ENCODE measurements around the gene DPP9.

The DPP9 gene

DNA sequence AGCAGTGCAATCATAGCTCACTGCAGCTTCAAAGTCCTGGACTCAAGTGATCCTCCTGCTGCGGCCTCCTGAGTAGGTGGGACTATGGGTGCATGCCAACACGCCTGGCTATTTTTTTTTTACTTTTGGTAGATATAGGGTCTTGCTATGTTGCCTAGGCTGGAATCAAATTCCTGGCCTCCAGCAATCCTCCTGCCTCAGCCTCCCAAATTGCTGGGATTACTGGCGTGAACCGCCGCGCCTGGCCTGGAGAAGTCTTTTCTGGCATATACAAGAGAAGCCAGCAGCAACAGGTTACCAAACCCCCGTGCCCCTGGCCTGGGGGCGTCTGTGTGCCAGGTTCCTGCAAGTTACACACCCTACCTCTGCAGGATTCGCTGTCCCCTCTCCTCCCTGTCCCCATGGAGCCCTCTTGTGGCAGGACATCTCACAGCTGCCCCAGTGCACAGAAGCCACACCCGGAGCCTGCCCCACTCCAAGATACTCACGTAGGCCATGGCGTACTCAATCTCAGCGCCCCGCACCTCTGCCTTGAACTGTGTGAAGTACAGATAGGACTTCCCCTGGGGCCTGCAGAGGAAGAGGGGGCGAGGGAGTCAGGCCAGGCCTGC lies 63.4 kb downstream of the DPP9 start:
- no peak for DNase-seq (ENCODE audit: low read depth in 2 of 3, low spot score in 1 of 3)

DNA sequence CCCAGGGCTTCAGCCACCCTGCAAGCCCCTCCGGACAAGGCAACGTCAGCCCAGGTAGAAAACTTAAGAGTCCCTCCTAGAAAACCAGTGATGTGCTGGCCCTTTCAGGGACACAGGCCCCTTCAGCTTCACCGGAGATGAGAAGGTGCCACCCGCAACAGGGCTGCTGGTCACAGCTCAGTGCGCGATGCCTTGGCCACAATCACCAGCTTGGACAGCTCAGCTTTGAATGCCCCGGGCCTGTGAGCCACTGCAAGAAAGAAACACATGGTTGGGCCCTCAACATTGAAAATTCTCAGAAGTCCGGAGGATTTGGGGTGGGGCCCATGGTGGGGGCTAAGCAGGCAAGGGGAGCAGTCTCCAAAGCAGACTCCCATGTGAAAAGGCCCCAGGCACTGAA lies 65.8 kb downstream of the DPP9 start:
- no peak for DNase-seq (ENCODE audit: low read depth in 2 of 3, low spot score in 1 of 3)

DNA sequence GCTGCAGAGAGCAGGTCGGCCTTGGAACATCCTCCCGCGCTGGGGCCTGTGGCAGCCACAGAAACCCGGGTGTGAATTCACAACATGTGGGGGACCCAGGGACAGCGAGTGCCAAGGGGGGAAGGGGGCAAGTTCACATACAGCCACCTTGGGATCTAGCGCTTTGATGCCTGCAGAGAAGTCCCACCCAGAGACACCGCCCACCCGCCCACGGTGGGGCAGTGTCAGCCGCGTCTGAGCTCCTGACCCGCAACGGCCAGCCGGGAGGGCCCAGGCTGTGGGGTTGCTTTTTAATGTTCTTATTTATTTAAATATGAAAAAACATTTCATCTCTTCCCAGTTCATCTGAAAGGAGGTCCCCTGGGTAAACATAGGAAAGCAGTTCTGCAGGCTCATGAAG lies 66.4 kb downstream of the DPP9 start:
- no peak for DNase-seq (ENCODE audit: low read depth in 2 of 3, low spot score in 1 of 3)

DNA sequence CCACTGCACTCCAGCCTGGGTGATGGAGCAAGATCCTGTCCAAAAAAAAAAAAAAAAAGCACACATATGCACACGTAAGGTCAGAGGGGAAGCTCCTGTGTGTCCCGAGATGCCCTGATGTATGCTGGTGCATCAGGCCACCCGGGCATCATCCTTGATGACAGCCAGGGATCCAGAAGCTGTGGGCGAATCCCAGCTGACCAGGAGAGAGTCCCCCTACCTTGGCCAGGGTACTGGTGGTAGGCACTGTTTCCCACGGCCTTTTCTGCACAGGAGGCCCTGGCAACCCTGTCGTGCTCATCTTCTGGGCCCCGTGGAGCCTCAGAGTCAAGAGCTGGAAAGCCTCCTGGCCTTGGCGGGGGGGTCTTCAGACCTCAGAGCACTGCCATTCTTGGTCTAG lies 67.5 kb downstream of the DPP9 start:
- no peak for DNase-seq (ENCODE audit: low read depth in 2 of 3, low spot score in 1 of 3)

- no peak for DNase-seq (ENCODE audit: low read depth in 2 of 3, low spot score in 1 of 3)
These were observed 68.9 kb downstream of the DPP9 start for GRCh38 chr19:4654437-4655361.

- DNase-seq (ENCODE audit: low read depth in 2 of 3, low spot score in 1 of 3) = no peak
These were observed 69.7 kb downstream of the DPP9 start for GRCh38 chr19:4653793-4654436.

DNA sequence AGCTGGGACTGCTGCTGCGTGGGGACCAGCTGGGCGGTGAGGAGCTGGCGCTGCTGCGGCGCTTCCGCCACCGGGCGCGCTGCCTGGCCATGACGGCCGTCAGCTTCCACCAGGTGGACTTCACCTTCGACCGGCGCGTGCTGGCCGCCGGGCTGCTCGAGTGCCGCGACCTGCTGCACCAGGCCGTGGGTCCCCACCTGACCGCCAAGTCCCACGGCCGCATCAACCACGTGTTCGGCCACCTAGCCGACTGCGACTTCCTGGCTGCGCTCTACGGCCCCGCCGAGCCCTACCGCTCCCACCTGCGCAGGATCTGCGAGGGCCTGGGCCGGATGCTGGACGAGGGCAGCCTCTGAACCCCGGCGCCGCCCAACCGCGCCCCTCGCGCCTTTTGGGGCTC lies 71.6 kb downstream of the DPP9 start:
- DNase-seq (ENCODE audit: low read depth in 2 of 3, low spot score in 1 of 3) = no peak

DNA sequence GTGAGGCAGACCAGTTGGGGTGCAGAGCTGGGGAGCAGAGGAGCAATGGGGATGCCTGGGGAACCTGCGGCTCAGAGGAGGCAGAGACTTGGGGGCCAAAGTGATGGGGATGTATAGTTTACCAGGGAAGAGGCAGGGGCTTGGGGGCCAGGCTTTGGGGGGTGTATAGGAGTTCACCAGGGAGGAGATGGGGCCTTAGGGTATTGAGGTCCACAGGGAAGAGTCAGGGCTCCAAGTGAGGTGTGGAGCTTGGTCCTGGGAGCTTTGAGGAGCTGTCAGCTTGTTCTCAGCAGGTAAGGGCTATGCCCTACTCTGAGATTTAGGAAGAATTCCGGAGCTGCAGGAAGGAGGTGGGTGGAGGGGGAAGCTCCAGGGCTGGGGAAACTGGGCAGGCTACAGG lies 73.5 kb downstream of the DPP9 start:
- no peak for DNase-seq (ENCODE audit: low read depth in 2 of 3, low spot score in 1 of 3)

GRCh38 chr19:4649392-4650047 lies 74.1 kb downstream of the DPP9 start:
- DNase-seq (ENCODE audit: low read depth in 2 of 3, low spot score in 1 of 3) = no peak

DNA sequence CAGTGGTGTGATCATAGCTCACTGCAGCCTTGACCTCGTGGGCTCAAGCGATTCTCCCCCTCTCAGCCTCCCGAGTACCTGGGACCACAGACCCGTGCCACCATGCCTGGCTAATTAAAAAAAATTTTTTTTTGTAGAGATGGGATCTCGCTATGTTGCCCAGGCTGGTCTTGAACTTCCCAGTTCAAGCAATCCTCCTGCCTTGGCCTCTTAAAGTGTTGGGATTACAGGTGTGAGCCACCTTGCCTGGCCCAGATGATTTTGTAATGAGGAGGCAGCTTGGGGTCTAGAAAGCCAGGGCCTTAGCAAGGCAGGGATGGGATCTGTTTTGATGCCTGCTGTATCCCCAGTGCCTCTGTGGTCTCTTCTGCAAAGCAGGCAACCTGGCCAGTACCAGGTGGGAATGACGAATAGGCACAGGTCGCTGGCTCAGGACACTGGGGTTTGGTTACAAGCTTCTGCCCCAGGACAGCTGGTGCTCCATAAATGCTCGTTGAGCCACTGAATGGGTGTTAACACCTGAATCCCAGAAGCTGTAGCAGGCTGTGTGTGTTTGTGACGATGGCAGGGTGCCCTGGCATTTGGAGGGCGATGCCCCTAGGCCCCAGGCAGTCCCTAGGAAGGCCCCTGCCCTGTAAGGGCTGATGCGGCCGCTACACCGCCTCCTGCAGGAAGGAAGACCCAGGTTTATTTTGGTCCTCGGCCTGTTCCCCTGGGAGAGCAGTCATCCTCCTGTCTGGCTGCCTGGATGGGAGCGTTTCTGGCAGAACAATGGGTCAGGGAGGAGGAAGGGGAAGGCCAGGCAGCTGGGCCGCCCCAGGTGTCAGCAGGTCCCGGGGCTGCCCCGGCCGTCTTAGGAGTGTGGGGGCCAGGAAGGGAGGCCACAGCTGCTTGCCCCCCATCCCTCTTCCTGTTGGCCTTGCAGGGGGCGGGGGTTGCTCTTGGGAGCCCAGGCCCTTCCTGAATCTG lies 75.7 kb downstream of the DPP9 start:
- no peak for DNase-seq (ENCODE audit: low read depth in 2 of 3, low spot score in 1 of 3)

DNA sequence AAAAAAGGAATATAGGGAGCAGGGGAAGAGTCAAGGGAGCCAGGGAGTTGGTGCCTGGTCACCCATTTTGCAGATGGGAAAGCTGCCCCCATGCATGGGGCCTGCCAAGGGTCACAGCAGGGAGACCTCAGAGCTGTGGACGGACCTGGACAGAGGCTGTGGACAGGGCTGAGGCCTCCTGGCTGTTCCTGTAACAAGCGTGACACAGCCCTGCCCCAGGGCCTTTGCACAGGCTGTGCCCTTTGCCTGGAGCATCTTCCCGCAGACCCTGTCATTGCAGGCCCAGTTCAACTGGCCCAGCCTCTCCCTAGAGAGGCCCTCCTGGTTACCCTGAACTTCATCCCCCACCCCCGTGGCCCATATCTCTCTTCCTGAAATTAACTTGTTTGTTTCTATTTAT lies 77.9 kb downstream of the DPP9 start:
- no peak for DNase-seq (ENCODE audit: low read depth in 2 of 3, low spot score in 1 of 3)

DNA sequence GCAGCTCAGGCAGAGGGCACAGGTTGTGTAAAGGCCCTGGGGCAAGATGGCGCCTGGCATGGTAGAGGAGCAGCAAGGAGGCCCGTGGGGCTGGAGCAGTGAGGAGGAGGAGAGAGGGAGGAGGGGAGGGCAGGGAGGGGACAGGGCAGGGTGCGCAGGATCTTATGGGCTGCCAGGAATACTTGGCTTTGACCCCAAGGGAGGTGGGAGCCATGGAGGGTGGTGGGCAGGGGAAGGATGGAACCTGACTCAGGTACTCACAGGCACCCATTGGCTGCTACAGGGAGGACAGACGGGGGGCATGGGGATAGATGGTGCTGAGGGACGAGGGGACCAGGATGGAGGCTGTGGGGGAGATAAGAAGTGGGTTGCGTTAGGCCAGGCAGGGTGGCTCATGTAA lies 81.0 kb downstream of the DPP9 start:
- DNase-seq (ENCODE audit: low read depth in 2 of 3, low spot score in 1 of 3) = no peak

DNA sequence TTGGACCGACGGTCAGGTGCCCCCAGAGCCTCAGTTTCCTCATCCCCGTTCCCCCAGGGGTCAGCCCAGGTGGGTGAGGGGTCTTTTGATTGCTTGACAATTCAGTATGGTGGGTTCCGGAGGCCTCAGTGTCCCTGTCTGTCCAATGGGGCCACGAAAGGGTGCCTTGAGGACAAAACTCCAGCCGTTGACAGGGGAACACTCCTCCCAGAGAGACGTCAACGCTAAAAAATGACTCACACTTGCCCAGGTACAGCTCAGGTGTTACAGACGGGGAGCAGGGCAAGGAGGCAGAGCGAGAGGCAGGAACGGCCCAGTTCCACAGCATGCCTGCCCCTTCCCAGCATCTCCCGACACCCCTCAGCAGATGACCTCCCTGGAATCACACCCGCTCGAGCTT lies 82.5 kb downstream of the DPP9 start:
- DNase-seq (ENCODE audit: low read depth in 2 of 3, low spot score in 1 of 3) = no peak

GRCh38 chr19:4640247-4641000 lies 83.2 kb downstream of the DPP9 start:
- DNase-seq (ENCODE audit: low read depth in 2 of 3, low spot score in 1 of 3) = no peak

- no peak for DNase-seq (ENCODE audit: low read depth in 2 of 3, low spot score in 1 of 3)
These were observed 84.0 kb downstream of the DPP9 start for GRCh38 chr19:4639531-4640246.

DNA sequence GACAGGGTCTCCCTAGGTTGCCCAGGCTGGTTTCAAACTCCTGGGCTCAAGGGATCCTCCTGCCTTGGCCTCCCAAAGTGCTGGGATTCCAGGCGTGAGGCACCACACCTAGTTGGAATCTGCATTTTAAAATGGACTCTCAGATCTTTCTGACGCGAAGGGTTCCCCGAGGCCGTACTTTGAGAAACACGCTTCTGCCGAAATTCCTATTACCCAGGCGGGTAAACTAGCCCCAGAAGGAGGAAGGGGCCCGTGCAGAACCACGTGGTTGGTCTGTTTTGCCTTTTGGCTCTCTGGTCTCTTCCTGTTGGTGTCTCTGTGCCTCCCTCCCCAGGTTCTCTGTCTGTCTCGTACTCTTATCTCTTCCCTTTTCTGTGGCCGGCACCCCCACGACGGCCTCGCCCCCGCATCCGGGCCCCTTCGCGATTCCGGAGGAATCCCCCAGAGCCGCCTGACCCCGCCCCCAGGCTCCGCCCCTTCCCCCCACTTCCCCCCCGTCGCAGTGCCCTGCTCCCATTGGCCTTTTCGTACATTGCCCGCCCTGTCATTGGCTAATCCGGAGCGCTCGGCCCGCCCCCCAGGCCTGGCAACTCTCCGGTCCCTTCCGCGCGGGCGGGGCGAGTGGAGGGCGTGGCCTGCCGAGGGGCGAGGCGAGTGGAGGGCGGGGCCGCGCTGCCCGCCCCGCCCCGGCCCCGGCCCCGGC lies 84.7 kb downstream of the DPP9 start, which contains the start of gene TNFAIP8L1:
Gene TNFAIP8L1 (plus strand): TSS at position 689 of the 703 bp plus-strand sequence. CDS start 12,354 bp downstream, outside the sequence.
- DNase-seq (ENCODE audit: low read depth in 2 of 3, low spot score in 1 of 3) = peak; percentile 98 to 99 (median 98)

GRCh38 chr19:4638317-4638716 lies 85.3 kb downstream of the DPP9 start:
- DNase-seq (ENCODE audit: low read depth in 2 of 3, low spot score in 1 of 3) = no peak

DNA sequence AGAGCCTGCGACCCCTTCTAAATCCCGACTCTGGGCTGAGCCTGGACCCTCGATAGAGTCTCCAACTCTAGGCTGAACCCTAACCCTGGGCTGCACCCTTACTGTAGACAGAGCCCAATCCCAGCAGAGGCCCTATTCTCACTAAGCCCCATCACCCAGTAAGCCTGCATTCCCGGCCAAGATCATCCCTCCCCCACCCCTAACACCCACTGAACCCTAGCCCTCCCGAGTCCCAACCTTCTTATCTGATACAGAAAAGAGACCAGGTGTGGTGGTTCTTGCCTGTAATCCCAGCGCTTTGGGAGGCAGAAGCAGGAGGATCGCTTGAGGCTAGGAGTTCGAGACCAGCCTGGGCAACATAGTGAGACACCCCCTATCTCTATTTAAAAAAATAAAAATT lies 86.9 kb downstream of the DPP9 start:
- no peak for DNase-seq (ENCODE audit: low read depth in 2 of 3, low spot score in 1 of 3)

Data from stimulated activated CD4-positive, alpha-beta T cell treated with anti-CD3 and anti-CD28 coated beads, Interleukin-12 subunit alpha, Interleukin-12 subunit beta, amount 100 ng/mL, for 48 hours (primary cell).